Activated CD4-positive, alpha-beta T cell treated with anti-CD3 and anti-CD28 coated beads for 36 hours (primary cell): ENCODE measurements around the gene SLC9A9. TPM values are rescaled to one million over a fixed set of nuclear protein-coding genes. Genes with fewer than 3 reads are reported as not detected.

Source experiments
- ATAC-seq: fragments of 200-7000 bp; cut with Tn5 transposase; one replicate; pipeline ENCODE4 v1.10.0; 2021; ENCODE audit warnings: mild to moderate bottlenecking, moderate library complexity
- CTCF ChIA-PET: fragments of 350-600 bp; sonication (Branson Sonifier 250); formaldehyde crosslinking; loops from one replicate; lab custom pipeline; 2021; ENCODE audit warnings: antibody characterized with exemption; lab: Charles Lee
- POLR2A ChIA-PET: fragments of 350-600 bp; sonication (Branson Sonifier 250); formaldehyde crosslinking; loops from one replicate; lab custom pipeline; 2021; ENCODE audit warnings: antibody characterized with exemption, inconsistent platforms; lab: Charles Lee
- DNase-seq: peaks from one replicate; pipeline ENCODE4 v3.0.0-alpha.2; 2020
- H3K27ac Mint-ChIP-seq: one replicate; pipeline ENCODE4 v1.8.0; 2021; ENCODE audit warnings: mixed read lengths
- H3K27me3 Mint-ChIP-seq: one replicate; pipeline ENCODE4 v1.8.0; 2021; ENCODE audit warnings: mixed read lengths
- H3K36me3 Mint-ChIP-seq: one replicate; pipeline ENCODE4 v1.8.0; 2021; ENCODE audit warnings: low read depth, mixed read lengths
- H3K4me1 Mint-ChIP-seq: one replicate; pipeline ENCODE4 v1.8.0; 2021; ENCODE audit warnings: mixed read lengths
- H3K4me3 Mint-ChIP-seq: one replicate; pipeline ENCODE4 v1.8.0; 2021; ENCODE audit warnings: mild to moderate bottlenecking, moderate library complexity, mixed read lengths
- H3K9me3 Mint-ChIP-seq: one replicate; pipeline ENCODE4 v1.8.0; 2021; ENCODE audit warnings: low read depth, mixed read lengths
- intact Hi-C, 2 experiments: fragments of 100-400 bp; cut with DNase I in 1 of 2; cut with micrococcal nuclease in 1 of 2; formaldehyde crosslinking; loops; one replicate each; pipeline versions ENCODE4 v1.14.2 to v1.15.1; 2022 to 2024; cut with DNase I, micrococcal nuclease
- total RNA-seq, 2 experiments: library from RNA; stranded (reverse); gene quantifications; one replicate each; pipeline ENCODE4 v1.2.3, GENCODE V29; 2021

SLC9A9 gene
- total RNA-seq, 2 experiments from 2014 or later: 1.4 to 1.6 TPM

- ATAC-seq: no peak
- no peak overlapping the region for H3K4me3 Mint-ChIP-seq
- H3K27me3 Mint-ChIP-seq: no peaks in the 10 kb centered on the region
- no peak for DNase-seq
- H3K36me3 Mint-ChIP-seq: peaks cover 9% of the 10 kb centered on the region
- ChIA-PET POLR2A (no interaction called here), CTCF (no interaction called here)
- H3K9me3 Mint-ChIP-seq: no peaks in the 10 kb centered on the region
- no peaks in the 10 kb centered on the region for H3K4me1 Mint-ChIP-seq
- H3K27ac Mint-ChIP-seq: no peak overlapping the region
- intact Hi-C loops: no loop called here
These were observed 273.3 kb downstream of the SLC9A9 start for GRCh38 chr3:143574933-143575332.

- CTCF ChIA-PET: no interaction called here
- H3K27me3 Mint-ChIP-seq: no peaks in the 10 kb centered on the region
- no peak overlapping the region for H3K4me3 Mint-ChIP-seq
- H3K36me3 Mint-ChIP-seq: peaks cover 9% of the 10 kb centered on the region
- no peak for ATAC-seq
- intact Hi-C loops: no loop called here
- no peaks in the 10 kb centered on the region for H3K4me1 Mint-ChIP-seq
- POLR2A ChIA-PET: no interaction called here
- no peak overlapping the region for H3K27ac Mint-ChIP-seq
- no peaks in the 10 kb centered on the region for H3K9me3 Mint-ChIP-seq
- no peak for DNase-seq
These were observed 274.5 kb downstream of the SLC9A9 start for GRCh38 chr3:143573610-143574303.

GRCh38 chr3:143571548-143571947 lies 276.7 kb downstream of the SLC9A9 start:
- intact Hi-C loops: no loop called here
- POLR2A ChIA-PET: no interaction called here
- Mint-ChIP-seq H3K36me3 (peaks cover 9% of the 10 kb centered on the region), H3K4me3 (no peak overlapping the region), H3K27me3 (no peaks in the 10 kb centered on the region), H3K27ac (no peak overlapping the region), H3K9me3 (no peaks in the 10 kb centered on the region), H3K4me1 (no peaks in the 10 kb centered on the region)
- CTCF ChIA-PET: interaction anchor here (0.6 kb wide), 1 partner anchor 157 kb away, joined by 3 read pairs; no protein-coding TSS in a partner anchor
- ATAC-seq (no peak), DNase-seq (no peak)

- ChIA-PET CTCF (interaction anchor here (1.0 kb wide), 1 partner anchor 8 kb away, joined by 3 read pairs; no protein-coding TSS in a partner anchor), POLR2A (no interaction called here)
These were observed 280.4 kb downstream of the SLC9A9 start for GRCh38 chr3:143567823-143568222.

GRCh38 chr3:143565951-143566350 lies 282.3 kb downstream of the SLC9A9 start:
- ChIA-PET CTCF (interaction anchor here (0.7 kb wide), 1 partner anchor 28 kb away, joined by 3 read pairs; no protein-coding TSS in a partner anchor), POLR2A (no interaction called here)
- Mint-ChIP-seq H3K27ac (no peak overlapping the region), H3K9me3 (no peaks in the 10 kb centered on the region), H3K4me1 (no peaks in the 10 kb centered on the region), H3K36me3 (peaks cover 3% of the 10 kb centered on the region), H3K27me3 (no peaks in the 10 kb centered on the region), H3K4me3 (no peak overlapping the region)
- intact Hi-C loops: no loop called here
- ATAC-seq (no peak), DNase-seq (no peak)

More at GRCh38 chr3:143567823-143568222, 280.4 kb downstream of the SLC9A9 start:
- ATAC-seq: no peak
- Mint-ChIP-seq H3K27ac (no peak overlapping the region), H3K36me3 (peaks cover 2% of the 10 kb centered on the region), H3K9me3 (no peaks in the 10 kb centered on the region), H3K4me3 (no peak overlapping the region), H3K4me1 (no peaks in the 10 kb centered on the region), H3K27me3 (no peaks in the 10 kb centered on the region)
- no peak for DNase-seq
- intact Hi-C loops: no loop called here

GRCh38 chr3:143563786-143564185 lies 284.5 kb downstream of the SLC9A9 start:
- DNase-seq (no peak), ATAC-seq (no peak)
- Mint-ChIP-seq H3K4me1 (no peaks in the 10 kb centered on the region), H3K36me3 (peaks cover 7% of the 10 kb centered on the region), H3K9me3 (peaks cover 2% of the 10 kb centered on the region), H3K27me3 (no peaks in the 10 kb centered on the region), H3K4me3 (no peak overlapping the region), H3K27ac (no peak overlapping the region)
- intact Hi-C loops: no loop called here
- CTCF ChIA-PET: no interaction called here
- POLR2A ChIA-PET: no interaction called here

- peaks cover 10% of the 10 kb centered on the region for H3K9me3 Mint-ChIP-seq
- intact Hi-C loops: no loop called here
- CTCF ChIA-PET: no interaction called here
- POLR2A ChIA-PET: no interaction called here
- H3K4me1 Mint-ChIP-seq: no peaks in the 10 kb centered on the region
- H3K27ac Mint-ChIP-seq: no peak overlapping the region
- peaks cover 16% of the 10 kb centered on the region for H3K36me3 Mint-ChIP-seq
- no peak for DNase-seq
- no peaks in the 10 kb centered on the region for H3K27me3 Mint-ChIP-seq
- ATAC-seq: no peak
- H3K4me3 Mint-ChIP-seq: no peak overlapping the region
These were observed 285.5 kb downstream of the SLC9A9 start for GRCh38 chr3:143562789-143563188.

- peaks cover 26% of the 10 kb centered on the region for H3K36me3 Mint-ChIP-seq
These were observed 289.0 kb downstream of the SLC9A9 start for GRCh38 chr3:143559296-143559695.

GRCh38 chr3:143552851-143553250 lies 295.4 kb downstream of the SLC9A9 start:
- ChIA-PET CTCF (no interaction called here), POLR2A (no interaction called here)
- intact Hi-C loops: no loop called here
- Mint-ChIP-seq H3K9me3 (peaks cover 14% of the 10 kb centered on the region), H3K36me3 (peaks cover 23% of the 10 kb centered on the region), H3K4me3 (no peak overlapping the region), H3K27me3 (no peaks in the 10 kb centered on the region), H3K4me1 (no peaks in the 10 kb centered on the region), H3K27ac (no peak overlapping the region)
- ATAC-seq (no peak), DNase-seq (no peak)

More at GRCh38 chr3:143559296-143559695, 289.0 kb downstream of the SLC9A9 start:
- ChIA-PET CTCF (interaction anchor here (0.8 kb wide), 1 partner anchor 9 kb away, joined by 3 read pairs; no protein-coding TSS in a partner anchor), POLR2A (no interaction called here)
- intact Hi-C loops: no loop called here
- Mint-ChIP-seq H3K4me1 (no peaks in the 10 kb centered on the region), H3K27me3 (no peaks in the 10 kb centered on the region), H3K27ac (no peak overlapping the region), H3K9me3 (peaks cover 24% of the 10 kb centered on the region), H3K4me3 (no peak overlapping the region)
- no peak for DNase-seq
- no peak for ATAC-seq

GRCh38 chr3:143551761-143552160 lies 296.5 kb downstream of the SLC9A9 start:
- Mint-ChIP-seq H3K27ac (no peak overlapping the region), H3K4me3 (no peak overlapping the region), H3K4me1 (no peaks in the 10 kb centered on the region), H3K27me3 (no peaks in the 10 kb centered on the region), H3K9me3 (peaks cover 7% of the 10 kb centered on the region), H3K36me3 (peaks cover 16% of the 10 kb centered on the region)
- ChIA-PET CTCF (no interaction called here), POLR2A (no interaction called here)
- intact Hi-C loops: no loop called here
- no peak for ATAC-seq
- DNase-seq: no peak

GRCh38 chr3:143548861-143549497 lies 299.3 kb downstream of the SLC9A9 start:
- Mint-ChIP-seq H3K4me3 (no peak overlapping the region), H3K4me1 (no peaks in the 10 kb centered on the region), H3K36me3 (peaks cover 16% of the 10 kb centered on the region), H3K9me3 (no peaks in the 10 kb centered on the region), H3K27me3 (no peaks in the 10 kb centered on the region), H3K27ac (no peak overlapping the region)
- intact Hi-C loops: no loop called here
- DNase-seq: no peak
- no peak for ATAC-seq
- CTCF ChIA-PET: interaction anchor here (1.5 kb wide), 1 partner anchor 24 kb away, joined by 3 read pairs; no protein-coding TSS in a partner anchor
- POLR2A ChIA-PET: no interaction called here

GRCh38 chr3:143548393-143548792 lies 299.9 kb downstream of the SLC9A9 start:
- ATAC-seq (no peak), DNase-seq (no peak)
- POLR2A ChIA-PET: no interaction called here
- Mint-ChIP-seq H3K36me3 (peaks cover 16% of the 10 kb centered on the region), H3K9me3 (no peaks in the 10 kb centered on the region), H3K27ac (no peak overlapping the region), H3K4me3 (no peak overlapping the region), H3K27me3 (no peaks in the 10 kb centered on the region), H3K4me1 (no peaks in the 10 kb centered on the region)
- intact Hi-C loops: no loop called here
- CTCF ChIA-PET: interaction anchor here (1.5 kb wide), 1 partner anchor 24 kb away, joined by 3 read pairs; no protein-coding TSS in a partner anchor
